ENCODE results near the gene NME4.

GRCh38 chr16:444027-444426, 47.0 kb downstream of the NME4 start:
- TF ChIP-seq RAD21 (IDR thresholded peaks at IDR 0.05; ENCODE audit: low read depth) (no peak), CTCF (IDR thresholded peaks at IDR 0.05 in 2 of 3, conservative IDR thresholded peaks at IDR 0.05 in 1 of 3; ENCODE audit: borderline replicate concordance in 1 of 3, insufficient read depth in 1 of 3, low read depth in 2 of 3, low read length in 2 of 3) (no peak), POLR2A (IDR thresholded peaks at IDR 0.05; ENCODE audit: borderline replicate concordance, extremely low read depth, insufficient read depth, insufficient read length) (no peak), REST (IDR thresholded peaks at IDR 0.05; ENCODE audit: low read depth) (no peak), JUND (IDR thresholded peaks at IDR 0.05) (no peak), EZH2 (IDR thresholded peaks at IDR 0.05) (no peak), SIN3A (IDR thresholded peaks at IDR 0.05; ENCODE audit: low read depth) (no peak), FOSL1 (IDR thresholded peaks at IDR 0.05; ENCODE audit: low read depth) (no peak), YY1 (IDR thresholded peaks at IDR 0.05; ENCODE audit: extremely low read depth, insufficient replicate concordance, low read depth, low read length) (no peak), MAX (IDR thresholded peaks at IDR 0.05) (no peak), ATF3 (IDR thresholded peaks at IDR 0.05) (no peak), POLR2AphosphoS5 (IDR thresholded peaks at IDR 0.05; ENCODE audit: low read depth, low read length) (no peak), SRF (IDR thresholded peaks at IDR 0.05; ENCODE audit: low read depth) (no peak)

Measured in HCT116 (cell line).